SW480 (cell line): ENCODE data around the gene ACTR10.

Experiments
- DNase-seq: peaks from one replicate; pipeline ENCODE4 v3.0.0-alpha.2; 2016; ENCODE audit warnings: low spot score

ACTR10 gene

DNA sequence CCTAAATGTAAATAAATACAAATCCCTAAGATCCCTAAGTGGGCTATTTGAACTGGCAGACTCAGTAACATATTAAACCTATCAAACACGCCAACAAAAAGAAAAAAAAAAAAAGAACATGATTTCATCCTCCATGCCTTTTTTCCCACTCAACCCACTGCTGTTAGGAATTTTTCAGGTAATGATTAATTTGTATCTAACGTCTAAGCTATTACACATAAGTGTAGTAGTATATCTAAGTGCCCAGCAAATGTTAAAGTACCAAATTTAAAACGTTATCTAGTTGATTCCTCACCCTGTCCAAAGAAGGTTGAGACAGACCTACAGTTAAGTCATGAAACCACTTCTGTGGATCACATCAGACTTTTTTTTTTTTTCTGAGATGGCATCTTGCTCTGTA is 82.0 kb downstream of the ACTR10 start:
- DNase-seq, result no peak

DNA sequence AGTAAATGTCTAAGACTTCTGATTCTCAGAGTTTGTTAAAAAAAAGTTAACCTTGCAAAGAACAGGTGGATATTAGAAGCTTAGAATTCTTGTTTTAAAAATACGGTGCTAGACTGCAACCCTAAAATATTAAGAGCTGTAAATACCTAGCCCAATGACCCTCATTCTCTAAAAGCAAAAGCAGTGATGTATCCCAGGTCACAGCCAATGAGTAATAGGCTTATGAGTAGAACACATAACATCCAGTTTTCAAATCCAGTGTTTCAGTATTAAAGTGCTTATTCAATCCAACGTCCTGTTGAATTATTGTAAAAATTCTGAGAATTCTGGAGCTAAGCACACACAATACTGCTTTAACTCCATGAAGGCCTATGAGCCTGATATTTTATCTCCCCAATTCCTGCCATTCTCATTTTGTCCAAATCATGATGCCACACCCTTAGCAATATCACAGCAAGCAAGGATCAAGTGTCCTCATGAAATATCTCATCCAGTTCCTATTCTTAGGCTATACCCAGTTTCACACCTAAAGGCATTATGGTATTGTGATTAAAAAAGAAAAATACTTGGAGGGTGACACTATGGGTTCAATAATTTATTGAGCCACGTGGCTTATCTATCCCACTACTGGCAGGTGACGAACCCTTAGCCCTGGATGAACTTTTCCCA is 83.1 kb downstream of the ACTR10 start:
- no peak for DNase-seq

DNA sequence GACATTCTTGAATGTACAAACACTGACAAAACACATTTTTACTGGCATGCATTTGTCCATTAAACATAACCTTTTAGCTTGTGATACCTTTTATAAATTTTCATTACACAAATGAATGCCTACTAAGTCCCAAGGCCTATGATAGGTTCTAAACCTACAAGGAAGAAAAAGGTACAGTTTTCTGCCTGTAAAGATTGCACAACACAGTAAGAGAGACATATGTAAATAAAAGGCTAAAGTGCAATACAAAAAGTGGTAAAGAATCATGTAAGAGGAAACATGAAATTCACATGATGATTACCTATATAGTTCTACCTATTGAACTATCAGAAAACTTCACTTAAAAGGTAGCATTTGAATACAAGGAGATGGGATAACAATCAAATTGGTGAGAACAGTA is 83.8 kb downstream of the ACTR10 start:
- no peak for DNase-seq

DNA sequence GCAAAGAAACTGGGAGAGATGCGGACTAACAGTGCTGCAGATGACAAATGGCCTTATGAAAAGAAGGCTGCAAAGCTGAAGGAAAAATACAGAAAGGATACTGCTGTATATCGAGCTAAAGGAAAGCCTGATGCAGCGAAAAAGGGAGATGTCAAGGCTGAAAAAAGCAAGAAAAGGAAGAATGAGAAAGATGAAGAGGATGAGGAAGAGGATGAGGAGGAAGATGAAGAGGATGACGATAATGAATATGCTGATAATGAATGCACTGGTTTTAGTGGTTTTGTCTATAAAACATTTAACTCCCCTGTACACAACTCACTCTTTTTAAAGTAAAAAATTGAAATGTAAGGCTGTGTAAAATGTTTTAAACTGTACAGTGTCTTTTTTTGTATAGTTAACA is 85.2 kb downstream of the ACTR10 start:
- DNase-seq, result no peak
